HEK293 (cell line): ENCODE results near the gene DPYD.

Experiments used
- EGR2 ChIP-seq: fragments of 450-650 bp; formaldehyde crosslinking; IDR thresholded peaks from 2 replicates; pipeline ENCODE4 v1.5.1; 2016; ENCODE audit warnings: low read depth, missing biosample characterization, missing genetic modification characterization
- HOXA7 ChIP-seq: sonication (generic); formaldehyde crosslinking; IDR thresholded peaks from 2 replicates; pipeline ENCODE4 v1.8.1; 2022; ENCODE audit warnings: missing genetic modification reagents, borderline replicate concordance
- WT1 ChIP-seq: fragments of 450-650 bp; formaldehyde crosslinking; IDR thresholded peaks from 2 replicates; pipeline ENCODE4 v1.5.1; 2016; ENCODE audit warnings: missing biosample characterization, missing genetic modification characterization
- ZNF146 ChIP-seq: fragments of 450-650 bp; formaldehyde crosslinking; IDR thresholded peaks from 2 replicates; pipeline ENCODE4 v1.5.1; 2016; ENCODE audit warnings: missing biosample characterization, missing genetic modification characterization
- ZNF24 ChIP-seq: fragments of 450-650 bp; formaldehyde crosslinking; IDR thresholded peaks from 2 replicates; pipeline ENCODE4 v1.5.1; 2016; ENCODE audit warnings: missing biosample characterization, missing genetic modification characterization
- ZNF549 ChIP-seq: fragments of 450-650 bp; IDR thresholded peaks from 2 replicates; pipeline ENCODE4 v1.5.1; 2018; ENCODE audit warnings: missing biosample characterization, missing genetic modification characterization, mild to moderate bottlenecking, inconsistent platforms, moderate library complexity
- ZNF621 ChIP-seq: fragments of 450-650 bp; formaldehyde crosslinking; IDR thresholded peaks from 2 replicates; pipeline ENCODE4 v1.5.1; 2017; ENCODE audit warnings: missing biosample characterization, missing genetic modification characterization
- TF ChIP-seq, protein P1 (sequence below): fragments of 450-650 bp; formaldehyde crosslinking; IDR thresholded peaks from 2 replicates; pipeline ENCODE4 v1.5.1; 2016; ENCODE audit warnings: missing biosample characterization, missing genetic modification characterization
- TF ChIP-seq, protein P2 (sequence below): fragments of 450-650 bp; formaldehyde crosslinking; IDR thresholded peaks from 2 replicates; pipeline ENCODE4 v1.5.1; 2016; ENCODE audit warnings: missing biosample characterization, missing genetic modification characterization
- TF ChIP-seq, protein P3 (sequence below): fragments of 450-650 bp; IDR thresholded peaks from 2 replicates; pipeline ENCODE4 v1.5.1; 2018; ENCODE audit warnings: missing biosample characterization, missing genetic modification characterization

DNA sequence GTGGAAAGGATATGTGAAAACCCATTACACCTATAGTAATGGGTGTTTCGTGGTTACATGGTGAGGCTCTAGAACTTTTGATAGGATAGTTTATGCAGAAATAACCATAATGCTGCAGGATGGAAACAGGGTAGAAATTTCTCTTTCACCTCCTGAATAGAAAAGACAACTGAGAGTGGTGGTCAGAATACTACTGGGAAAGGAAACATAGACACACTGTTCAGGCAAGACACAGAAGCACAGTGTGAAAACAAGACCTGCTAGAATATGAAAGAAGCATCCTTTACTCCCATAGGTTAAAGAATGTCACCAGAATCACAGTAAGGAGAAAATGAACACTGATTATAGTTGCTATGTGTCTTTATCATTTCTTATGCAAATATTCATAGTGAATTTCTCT is 496.6 kb downstream of the DPYD start:
- no peak for TF ChIP-seq HOXA7 (CRISPR knock-in tag)
- no peak for TF ChIP-seq ZNF24
- TF ChIP-seq, protein P1, sequence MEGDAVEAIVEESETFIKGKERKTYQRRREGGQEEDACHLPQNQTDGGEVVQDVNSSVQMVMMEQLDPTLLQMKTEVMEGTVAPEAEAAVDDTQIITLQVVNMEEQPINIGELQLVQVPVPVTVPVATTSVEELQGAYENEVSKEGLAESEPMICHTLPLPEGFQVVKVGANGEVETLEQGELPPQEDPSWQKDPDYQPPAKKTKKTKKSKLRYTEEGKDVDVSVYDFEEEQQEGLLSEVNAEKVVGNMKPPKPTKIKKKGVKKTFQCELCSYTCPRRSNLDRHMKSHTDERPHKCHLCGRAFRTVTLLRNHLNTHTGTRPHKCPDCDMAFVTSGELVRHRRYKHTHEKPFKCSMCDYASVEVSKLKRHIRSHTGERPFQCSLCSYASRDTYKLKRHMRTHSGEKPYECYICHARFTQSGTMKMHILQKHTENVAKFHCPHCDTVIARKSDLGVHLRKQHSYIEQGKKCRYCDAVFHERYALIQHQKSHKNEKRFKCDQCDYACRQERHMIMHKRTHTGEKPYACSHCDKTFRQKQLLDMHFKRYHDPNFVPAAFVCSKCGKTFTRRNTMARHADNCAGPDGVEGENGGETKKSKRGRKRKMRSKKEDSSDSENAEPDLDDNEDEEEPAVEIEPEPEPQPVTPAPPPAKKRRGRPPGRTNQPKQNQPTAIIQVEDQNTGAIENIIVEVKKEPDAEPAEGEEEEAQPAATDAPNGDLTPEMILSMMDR (tag by site-specific recombination): no peak
- no peak for TF ChIP-seq ZNF146 (tag by site-specific recombination)
- TF ChIP-seq, protein P2, sequence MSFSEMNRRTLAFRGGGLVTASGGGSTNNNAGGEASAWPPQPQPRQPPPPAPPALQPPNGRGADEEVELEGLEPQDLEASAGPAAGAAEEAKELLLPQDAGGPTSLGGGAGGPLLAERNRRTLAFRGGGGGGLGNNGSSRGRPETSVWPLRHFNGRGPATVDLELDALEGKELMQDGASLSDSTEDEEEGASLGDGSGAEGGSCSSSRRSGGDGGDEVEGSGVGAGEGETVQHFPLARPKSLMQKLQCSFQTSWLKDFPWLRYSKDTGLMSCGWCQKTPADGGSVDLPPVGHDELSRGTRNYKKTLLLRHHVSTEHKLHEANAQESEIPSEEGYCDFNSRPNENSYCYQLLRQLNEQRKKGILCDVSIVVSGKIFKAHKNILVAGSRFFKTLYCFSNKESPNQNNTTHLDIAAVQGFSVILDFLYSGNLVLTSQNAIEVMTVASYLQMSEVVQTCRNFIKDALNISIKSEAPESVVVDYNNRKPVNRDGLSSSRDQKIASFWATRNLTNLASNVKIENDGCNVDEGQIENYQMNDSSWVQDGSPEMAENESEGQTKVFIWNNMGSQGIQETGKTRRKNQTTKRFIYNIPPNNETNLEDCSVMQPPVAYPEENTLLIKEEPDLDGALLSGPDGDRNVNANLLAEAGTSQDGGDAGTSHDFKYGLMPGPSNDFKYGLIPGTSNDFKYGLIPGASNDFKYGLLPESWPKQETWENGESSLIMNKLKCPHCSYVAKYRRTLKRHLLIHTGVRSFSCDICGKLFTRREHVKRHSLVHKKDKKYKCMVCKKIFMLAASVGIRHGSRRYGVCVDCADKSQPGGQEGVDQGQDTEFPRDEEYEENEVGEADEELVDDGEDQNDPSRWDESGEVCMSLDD (tag by site-specific recombination): no peak
- no peak for TF ChIP-seq ZNF549 (tag by site-specific recombination)
- no peak for TF ChIP-seq ZNF621 (tag by site-specific recombination)
- no peak for TF ChIP-seq EGR2 (tag by site-specific recombination)
- TF ChIP-seq, protein P3, sequence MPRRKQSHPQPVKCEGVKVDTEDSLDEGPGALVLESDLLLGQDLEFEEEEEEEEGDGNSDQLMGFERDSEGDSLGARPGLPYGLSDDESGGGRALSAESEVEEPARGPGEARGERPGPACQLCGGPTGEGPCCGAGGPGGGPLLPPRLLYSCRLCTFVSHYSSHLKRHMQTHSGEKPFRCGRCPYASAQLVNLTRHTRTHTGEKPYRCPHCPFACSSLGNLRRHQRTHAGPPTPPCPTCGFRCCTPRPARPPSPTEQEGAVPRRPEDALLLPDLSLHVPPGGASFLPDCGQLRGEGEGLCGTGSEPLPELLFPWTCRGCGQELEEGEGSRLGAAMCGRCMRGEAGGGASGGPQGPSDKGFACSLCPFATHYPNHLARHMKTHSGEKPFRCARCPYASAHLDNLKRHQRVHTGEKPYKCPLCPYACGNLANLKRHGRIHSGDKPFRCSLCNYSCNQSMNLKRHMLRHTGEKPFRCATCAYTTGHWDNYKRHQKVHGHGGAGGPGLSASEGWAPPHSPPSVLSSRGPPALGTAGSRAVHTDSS (tag by site-specific recombination): no peak
- TF ChIP-seq WT1 (tag by site-specific recombination): no peak
